A673 (cell line): ENCODE measurements around the gene CRISP1.

Source experiments
- CTCF ChIP-seq: fragments of 300-800, 200-600 bp; sonication (generic); conservative IDR thresholded peaks from 2 replicates; pipeline ENCODE4 v1.5.1; 2017; ENCODE audit warnings: low read depth, mild to moderate bottlenecking, antibody characterized with exemption, low read length, moderate library complexity, mixed read lengths
- EZH2 ChIP-seq: fragments of 200-600 bp; sonication (generic); IDR thresholded peaks from 2 replicates; pipeline ENCODE4 v1.6.1; 2017; ENCODE audit warnings: borderline replicate concordance, low read depth, mild to moderate bottlenecking, mixed read lengths, antibody characterized with exemption, low read length; ENCODE audit not compliant: poor library complexity, severe bottlenecking

GRCh38 chr6:49866485-49866943 lies at the start of gene CRISP1:
- TF ChIP-seq CTCF: no peak
- TF ChIP-seq EZH2: no peak
